Body of pancreas (tissue), 4 donors: Measurements from ENCODE around the gene ZNF879. TPM values are rescaled to one million over a fixed set of nuclear protein-coding genes. Genes with fewer than 3 reads are reported as not detected.

ENCODE experiments used
- ATAC-seq: fragments of 150-250 bp; one replicate; pipeline ENCODE4 v1.9.1; 2016
- DNase-seq, 4 donors: peaks; one replicate each; pipeline ENCODE4 v3.0.0-alpha.2; 2019
- H3K27ac ChIP-seq, 4 donors: fragments of 200-600 bp; sonication (generic); 1 replicate in 3 of 4; 2 replicates in 1 of 4; pipeline versions ENCODE4 v1.5.1 to v1.6.1; 2016 to 2019; ENCODE audit warnings: mild to moderate bottlenecking in 1 of 4, mixed read lengths in 1 of 4, moderate library complexity in 1 of 4
- H3K27me3 ChIP-seq, 2 donors: fragments of 200-600 bp; sonication (generic); one replicate each; pipeline ENCODE4 v1.6.0; 2016; ENCODE audit warnings: mild to moderate bottlenecking in 1 of 2
- H3K36me3 ChIP-seq, 2 donors: fragments of 200-600 bp; sonication (generic); replicated peaks in 1 of 2; 2 replicates each; pipeline ENCODE4 v1.5.1; 2016; ENCODE audit warnings: low read depth in 2 of 2; ENCODE audit not compliant: insufficient read depth in 1 of 2
- H3K4me1 ChIP-seq: fragments of 200-600 bp; sonication (generic); one replicate; pipeline ENCODE4 v1.6.0; 2016
- H3K4me3 ChIP-seq, 2 donors: fragments of 200-600 bp; sonication (generic); 1 replicate in 1 of 2; 2 replicates in 1 of 2; pipeline ENCODE4 v1.5.1; 2016 to 2019
- H3K9me3 ChIP-seq, 3 donors: fragments of 200-600 bp; sonication (generic); 1 replicate in 2 of 3; 2 replicates in 1 of 3; pipeline ENCODE4 v1.5.1; 2016
- CTCF ChIP-seq, 7 experiments: fragments of 450-650 bp in 4 of 7; fragments of 200-600 bp in 3 of 7; sonication (generic) in 3 of 7; IDR thresholded peaks; one replicate each; pipeline ENCODE4 v1.5.1; 2016 to 2019; ENCODE audit warnings: antibody characterized with exemption in 7 of 7
- POLR2A ChIP-seq, 3 donors: fragments of 450-650 bp; IDR thresholded peaks; one replicate each; pipeline ENCODE4 v1.6.1; 2016; ENCODE audit warnings: antibody characterized with exemption in 3 of 3, mild to moderate bottlenecking in 2 of 3
- WGBS, 2 donors: methylation state at CpG; one replicate each; pipeline ENCODE4 v1.1.5; 2017; 5-methylcytosine and 5-hydroxymethylcytosine counted together
- intact Hi-C: fragments of 100-400 bp; cut with DNase I; formaldehyde crosslinking; loops from one replicate; pipeline ENCODE4 v1.15.1; 2023
- total RNA-seq, 2 donors: library from RNA; depleted of rRNA; stranded (reverse); fragments of >200 nt; gene quantifications; one replicate each; pipeline ENCODE4 v1.1.0, GENCODE V29; 2016

Gene ZNF879
- total RNA-seq, 2 donors from 2014 or later = 1.6 to 2.1 TPM

DNA sequence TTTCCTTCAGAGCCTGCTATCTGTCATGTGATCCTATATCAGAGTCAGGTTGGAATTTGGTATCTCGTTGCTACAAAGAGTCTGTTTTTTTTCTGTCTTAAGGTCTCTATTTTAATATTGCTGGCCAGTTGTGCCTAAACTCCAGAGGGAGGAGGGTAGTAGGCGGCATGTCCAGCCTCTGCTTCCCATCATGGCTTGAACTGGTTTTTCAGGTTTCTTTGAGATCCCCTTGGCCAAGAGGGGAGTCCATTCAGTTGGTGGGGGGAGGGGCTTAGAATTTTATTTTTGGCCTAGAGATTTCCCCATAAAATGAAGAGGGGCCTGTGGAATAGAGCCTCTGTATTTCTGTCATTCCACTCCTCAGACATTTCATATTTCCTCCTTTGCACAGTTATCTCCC, 21.2 kb downstream of the ZNF879 start:
- no peak for DNase-seq
- H3K4me3 ChIP-seq = no peak overlapping the region
- no peaks in the 10 kb centered on the region for H3K4me1 ChIP-seq
- intact Hi-C loops = no loop called here
- ATAC-seq = no peak
- H3K27ac ChIP-seq = no peak overlapping the region
- WGBS, 2 donors = 58 to 60% methylated on average over 2 of the region's 2 CpGs
- TF ChIP-seq POLR2A (IDR thresholded peaks at IDR 0.05) (no peak), CTCF (IDR thresholded peaks at IDR 0.05) (no peak)
- H3K27me3 ChIP-seq = no peaks in the 10 kb centered on the region
- H3K36me3 ChIP-seq = no peaks in the 10 kb centered on the region
- H3K9me3 ChIP-seq = peaks cover 0 to 25% (median 2%) of the 10 kb centered on the region in 3 donors

GRCh38 chr5:179051784-179052183, 28.2 kb downstream of the ZNF879 start:
- Histone ChIP-seq H3K9me3 (peaks cover 0 to 22% (median 0%) of the 10 kb centered on the region in 3 donors), H3K4me3 (no peak overlapping the region), H3K36me3 (no peaks in the 10 kb centered on the region), H3K27me3 (no peaks in the 10 kb centered on the region), H3K27ac (no peak overlapping the region), H3K4me1 (no peaks in the 10 kb centered on the region)
- no peak for TF ChIP-seq CTCF (IDR thresholded peaks at IDR 0.05)
- no peak for TF ChIP-seq POLR2A (IDR thresholded peaks at IDR 0.05)
- DNase-seq (no peak), ATAC-seq (no peak)
- intact Hi-C loops = no loop called here
- 78 to 79% methylated on average over 9 of the region's 9 CpGs for WGBS, 2 donors

- Histone ChIP-seq H3K4me1 (no peaks in the 10 kb centered on the region), H3K4me3 (no peak overlapping the region), H3K36me3 (no peaks in the 10 kb centered on the region), H3K27me3 (no peaks in the 10 kb centered on the region), H3K27ac (no peak overlapping the region), H3K9me3 (peaks cover 0 to 11% (median 0%) of the 10 kb centered on the region in 3 donors)
- TF ChIP-seq CTCF (IDR thresholded peaks at IDR 0.05) (no peak), POLR2A (IDR thresholded peaks at IDR 0.05) (no peak)
- intact Hi-C loops = no loop called here
- ATAC-seq (no peak), DNase-seq (no peak)
- WGBS, 2 donors = 78 to 82% methylated on average over 14 to 15 of the region's 15 CpGs
Observed at GRCh38 chr5:179054036-179054785, 30.6 kb downstream of the ZNF879 start.

DNA sequence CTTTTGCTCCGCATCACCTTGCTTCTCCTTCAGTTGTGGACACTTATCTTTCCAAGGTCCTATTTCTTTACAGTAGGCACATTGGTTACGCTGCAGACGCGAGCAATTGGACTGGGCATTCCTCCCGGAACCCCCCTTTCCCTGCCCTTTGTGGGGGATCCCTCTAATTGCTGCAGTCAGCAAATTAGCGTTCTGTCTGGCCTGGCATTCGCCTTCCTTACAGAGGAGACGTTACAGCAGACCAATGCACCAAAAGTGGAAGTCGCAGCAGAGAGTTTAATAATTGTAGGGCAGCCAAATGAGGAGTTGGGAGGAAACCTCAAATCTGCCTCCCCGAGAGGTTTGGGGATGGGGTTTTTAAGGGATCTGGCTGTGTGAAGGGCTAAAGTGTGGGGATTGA, 31.3 kb downstream of the ZNF879 start:
- Histone ChIP-seq H3K4me1 (no peaks in the 10 kb centered on the region), H3K27me3 (no peaks in the 10 kb centered on the region), H3K9me3 (peaks cover 0 to 4% (median 0%) of the 10 kb centered on the region in 3 donors), H3K27ac (no peak overlapping the region), H3K36me3 (no peaks in the 10 kb centered on the region), H3K4me3 (no peak overlapping the region)
- no peak for DNase-seq
- no peak for ATAC-seq
- intact Hi-C loops = no loop called here
- TF ChIP-seq CTCF (IDR thresholded peaks at IDR 0.05) = no peak
- no peak for TF ChIP-seq POLR2A (IDR thresholded peaks at IDR 0.05)
- WGBS, 2 donors = 61 to 74% methylated on average over 10 of the region's 10 CpGs

GRCh38 chr5:179055436-179055835, 31.8 kb downstream of the ZNF879 start:
- ATAC-seq = no peak
- no peak for DNase-seq
- Histone ChIP-seq H3K36me3 (no peaks in the 10 kb centered on the region), H3K27ac (no peak overlapping the region), H3K27me3 (no peaks in the 10 kb centered on the region), H3K4me3 (no peak overlapping the region), H3K4me1 (no peaks in the 10 kb centered on the region), H3K9me3 (no peaks in the 10 kb centered on the region)
- intact Hi-C loops = no loop called here
- TF ChIP-seq CTCF (IDR thresholded peaks at IDR 0.05) (no peak), POLR2A (IDR thresholded peaks at IDR 0.05) (no peak)
- WGBS, 2 donors = 36 to 46% methylated on average over 3 of the region's 3 CpGs
